ENCODE results near the gene RAP1A.
A peak's percentile ranks its signal among the peaks of the same experiment; 100 is the strongest.

Gene RAP1A

DNA sequence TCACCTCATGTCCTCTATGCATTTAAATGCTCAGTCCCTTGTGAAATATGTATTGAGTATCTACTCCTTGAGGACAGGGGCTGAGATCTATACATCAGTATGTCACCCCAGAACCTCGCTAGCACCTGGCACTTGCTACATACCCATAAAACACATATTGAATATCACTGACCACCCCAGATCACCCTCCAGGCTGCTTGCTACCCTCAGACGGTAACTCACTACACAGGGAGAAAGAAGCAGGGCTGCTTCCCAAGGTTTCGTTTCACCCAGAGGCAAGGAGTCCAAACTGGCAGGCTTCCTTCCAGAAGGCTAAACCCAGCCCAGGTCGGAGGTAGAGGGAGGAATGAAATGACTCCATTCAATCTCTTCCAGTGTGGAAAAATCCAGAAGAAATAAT, 111.1 kb downstream of the RAP1A start:
- ChIA-PET POLR2A (ENCODE audit: low non-redundant PET) (no interaction called here), CTCF (interaction anchor here (1.0 kb wide), 1 partner anchor 16 kb away, joined by 4 read pairs; no protein-coding TSS in a partner anchor)
- TF ChIP-seq CTCF (conservative IDR thresholded peaks at IDR 0.05; ENCODE audit: low read depth): no peak

DNA sequence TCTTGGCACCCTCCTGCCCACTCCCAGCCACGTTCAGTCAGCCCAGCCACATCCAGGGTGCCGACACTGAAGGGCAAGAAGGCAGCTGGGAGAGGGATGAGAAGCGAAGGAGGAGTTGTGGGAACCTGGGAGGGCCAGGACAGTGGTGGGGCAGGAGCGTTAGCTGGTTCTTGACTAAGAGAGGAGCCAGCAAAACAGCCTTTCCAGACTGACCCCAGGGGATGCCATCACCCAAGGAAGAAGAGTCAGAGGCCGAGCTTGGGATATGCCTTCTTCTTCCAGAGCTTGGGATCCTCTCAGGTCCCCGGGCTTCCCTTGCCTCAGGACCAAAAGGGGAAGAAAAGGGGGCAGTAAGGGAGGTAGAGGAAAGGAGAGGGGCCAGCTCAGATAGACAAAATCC, 112.4 kb downstream of the RAP1A start:
- CTCF ChIA-PET: interaction anchor here (0.7 to 1.1 kb wide), 2 partner anchors 17 to 28 kb away, joined by 3 to 4 read pairs; no protein-coding TSS in a partner anchor
- no peak for DNase-seq (ENCODE audit: low spot score)
- TF ChIP-seq CTCF (conservative IDR thresholded peaks at IDR 0.05; ENCODE audit: low read depth): no peak

More for the DNA sequence above, 111.1 kb downstream of the RAP1A start:
- DNase-seq (ENCODE audit: low spot score): no peak
- H3K27ac ChIP-seq: no peak overlapping the region

DNA sequence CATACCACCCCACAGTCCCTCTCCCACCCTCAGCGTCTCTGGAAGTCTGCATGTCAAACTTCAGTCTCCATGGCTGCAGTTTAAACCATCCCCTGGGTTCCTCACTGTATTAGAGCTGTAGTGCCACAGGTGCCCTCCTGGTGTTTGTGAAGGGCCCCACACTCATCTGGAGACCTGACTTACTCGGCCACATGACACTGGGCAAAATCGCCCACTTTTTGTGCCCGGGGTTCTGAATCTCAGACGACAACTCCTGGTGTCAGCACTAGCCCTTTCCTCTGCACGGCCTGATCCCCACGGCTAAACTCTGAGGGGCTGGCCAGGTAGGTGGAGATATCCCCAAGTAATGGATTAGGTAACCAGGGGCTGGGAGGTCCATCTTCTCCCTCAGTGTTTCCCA, 113.1 kb downstream of the RAP1A start:
- CTCF ChIA-PET: interaction anchor here (1.1 kb wide), 1 partner anchor 18 kb away, joined by 4 read pairs; no protein-coding TSS in a partner anchor
- TF ChIP-seq CTCF (conservative IDR thresholded peaks at IDR 0.05; ENCODE audit: low read depth): no peak
- H3K27ac ChIP-seq: no peak overlapping the region; the same call in 1 of the 2 replicates
- POLR2A ChIA-PET (ENCODE audit: low non-redundant PET): no interaction called here
- DNase-seq (ENCODE audit: low spot score): no peak

More for the DNA sequence above, 112.4 kb downstream of the RAP1A start:
- H3K27ac ChIP-seq: no peak overlapping the region
- POLR2A ChIA-PET (ENCODE audit: low non-redundant PET): no interaction called here

GRCh38 chr1:111733183-111733991, 113.8 kb downstream of the RAP1A start:
- peak overlapping the region; percentile 59 for H3K27ac ChIP-seq
- POLR2A ChIA-PET (ENCODE audit: low non-redundant PET): no interaction called here
- no peak for TF ChIP-seq CTCF (conservative IDR thresholded peaks at IDR 0.05; ENCODE audit: low read depth)
- CTCF ChIA-PET: interaction anchor here (1.1 kb wide), 1 partner anchor 19 kb away, joined by 4 read pairs; no protein-coding TSS in a partner anchor
- no peak for DNase-seq (ENCODE audit: low spot score)

- H3K27ac ChIP-seq: peak overlapping the region; percentile 59
These were observed 114.4 kb downstream of the RAP1A start for GRCh38 chr1:111733992-111734341.

GRCh38 chr1:111734426-111734825, 114.8 kb downstream of the RAP1A start:
- TF ChIP-seq CTCF (conservative IDR thresholded peaks at IDR 0.05; ENCODE audit: low read depth): no peak
- DNase-seq (ENCODE audit: low spot score): no peak
- POLR2A ChIA-PET (ENCODE audit: low non-redundant PET): no interaction called here
- CTCF ChIA-PET: interaction anchor here (0.6 kb wide), 1 partner anchor 237 kb away, joined by 3 read pairs; no protein-coding TSS in a partner anchor
- peak overlapping the region; percentile 59; the same call in 1 of the 2 replicates for H3K27ac ChIP-seq

More at GRCh38 chr1:111733992-111734341, 114.4 kb downstream of the RAP1A start:
- ChIA-PET CTCF (no interaction called here), POLR2A (ENCODE audit: low non-redundant PET) (no interaction called here)
- no peak for TF ChIP-seq CTCF (conservative IDR thresholded peaks at IDR 0.05; ENCODE audit: low read depth)
- no peak for DNase-seq (ENCODE audit: low spot score)

Measured in RWPE1 (cell line).